A172 (cell line): Measurements from ENCODE around the gene LMF1. TPM values are rescaled to one million over a fixed set of nuclear protein-coding genes. Genes with fewer than 3 reads are reported as not detected.

ENCODE experiments used
- DNase-seq: peaks from one replicate; pipeline ENCODE4 v3.0.0-alpha.2; 2015; ENCODE audit warnings: low spot score
- total RNA-seq: library from RNA; depleted of rRNA; stranded (reverse); fragments of >200 nt; shearing (Covaris generic); gene quantifications from 2 replicates; pipeline ENCODE4 v1.2.3, GENCODE V29; 2014

LMF1 gene
- total RNA-seq, 1 experiment from 2014 or later: 14.1 TPM

DNA sequence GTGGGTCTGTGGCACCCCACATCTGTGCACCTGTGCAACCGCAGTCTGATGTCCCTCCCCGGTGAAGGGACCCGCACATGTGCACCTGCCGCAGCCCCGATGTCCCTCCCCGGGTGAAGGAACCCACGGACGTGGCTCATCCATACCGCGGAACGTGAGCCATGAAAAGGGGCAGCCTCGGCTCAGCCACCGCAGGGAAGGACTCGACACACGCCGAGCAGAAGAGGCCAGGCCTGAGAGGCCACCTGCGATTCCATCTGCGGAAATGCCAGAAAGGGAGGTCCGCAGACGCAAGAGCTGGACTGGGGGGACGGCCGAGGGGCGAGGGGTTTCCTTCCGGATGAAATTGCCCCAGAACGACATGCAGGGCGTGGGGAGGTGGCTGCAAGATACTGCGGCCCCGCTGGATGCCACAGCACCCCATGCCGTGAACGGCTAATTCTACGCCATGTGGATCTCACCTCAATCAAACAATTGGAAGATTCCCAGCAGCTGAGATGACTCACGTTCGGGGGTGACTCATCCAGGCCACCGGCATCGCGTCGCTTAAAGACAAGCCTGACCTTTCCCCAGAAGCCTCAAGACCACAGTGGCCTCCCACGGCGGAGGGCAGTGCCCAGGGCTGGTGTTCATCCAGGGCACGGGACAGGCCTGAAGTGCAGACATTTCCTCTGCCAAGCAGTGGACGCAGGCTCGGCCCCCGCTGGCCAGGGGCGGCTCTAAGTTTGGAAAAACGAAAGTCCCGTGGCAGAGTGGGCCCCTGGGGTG, 31.8 kb upstream of the LMF1 start:
- peak; percentile 98 for DNase-seq

- DNase-seq: no peak
Observed at GRCh38 chr16:1001096-1001495, 30.3 kb upstream of the LMF1 start.

- DNase-seq: no peak
Observed at GRCh38 chr16:1000608-1001007, 29.8 kb upstream of the LMF1 start.

GRCh38 chr16:999677-1000076, 28.9 kb upstream of the LMF1 start:
- no peak for DNase-seq

GRCh38 chr16:998615-999014, 27.8 kb upstream of the LMF1 start:
- no peak for DNase-seq

GRCh38 chr16:998211-998610, 27.4 kb upstream of the LMF1 start:
- DNase-seq: no peak

GRCh38 chr16:997440-998051, 26.8 kb upstream of the LMF1 start:
- peak; percentile 70 for DNase-seq

- no peak for DNase-seq
Observed at GRCh38 chr16:996681-997080, 25.9 kb upstream of the LMF1 start.

DNA sequence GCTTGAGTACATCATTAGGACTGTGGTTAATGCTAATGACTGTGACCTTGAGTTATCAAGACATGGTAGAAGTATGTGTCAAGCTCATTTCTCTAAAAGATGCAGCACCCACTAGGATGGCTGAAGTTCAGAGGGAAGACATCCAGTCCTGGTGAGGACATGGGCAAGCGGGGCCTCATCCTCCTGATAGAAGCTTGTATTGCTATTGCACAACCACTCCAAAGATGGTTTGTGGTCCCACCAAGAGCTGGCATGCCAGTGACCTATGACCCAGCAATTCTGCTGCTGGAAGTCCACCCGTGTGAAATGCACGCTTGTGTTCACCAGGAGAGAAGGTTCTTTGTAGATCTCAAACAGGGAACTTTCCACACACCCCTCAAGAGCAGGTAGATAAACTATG, 25.0 kb upstream of the LMF1 start:
- no peak for DNase-seq

GRCh38 chr16:995087-995486, 24.3 kb upstream of the LMF1 start:
- peak; percentile 38 for DNase-seq

DNA sequence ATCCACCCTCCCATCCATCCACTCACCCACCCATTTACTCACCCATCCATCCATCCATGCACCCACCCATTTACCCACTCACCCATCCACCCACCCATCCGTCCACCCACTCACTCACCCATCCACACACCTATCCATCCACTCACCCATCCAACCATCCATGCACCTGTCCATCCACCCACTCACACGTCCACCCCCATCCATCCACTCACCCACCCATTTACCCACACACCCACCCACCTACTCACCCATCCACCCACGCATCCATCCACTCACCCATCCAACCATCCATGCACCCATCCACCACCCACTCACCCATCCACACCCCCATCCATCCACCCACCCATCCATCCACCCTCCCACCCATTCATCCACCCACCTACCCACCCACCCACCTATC, 22.9 kb upstream of the LMF1 start:
- DNase-seq: no peak

DNA sequence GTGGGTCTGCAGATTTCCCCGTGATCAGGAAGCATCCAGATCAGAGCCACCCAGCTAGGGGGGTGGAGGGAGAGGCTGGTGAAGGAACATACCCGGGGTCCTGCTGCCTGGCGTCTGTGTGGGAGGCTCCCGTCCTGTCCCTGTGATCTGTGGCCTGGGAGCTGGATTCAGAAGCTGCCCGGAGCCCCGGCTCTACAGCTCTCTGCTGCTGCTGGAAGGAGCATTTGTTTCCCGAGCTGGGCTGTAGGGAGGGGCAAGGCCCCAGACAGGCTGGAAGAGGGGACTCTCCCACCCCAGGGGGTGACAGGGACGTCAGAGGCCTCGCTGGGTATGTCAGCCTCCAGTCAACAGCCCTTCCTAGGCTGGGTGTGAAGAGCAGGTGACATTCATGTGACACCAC, 21.0 kb upstream of the LMF1 start:
- no peak for DNase-seq

- no peak for DNase-seq
Observed at GRCh38 chr16:991345-991744, 20.6 kb upstream of the LMF1 start.

GRCh38 chr16:990516-991291, 19.9 kb upstream of the LMF1 start:
- no peak for DNase-seq

DNA sequence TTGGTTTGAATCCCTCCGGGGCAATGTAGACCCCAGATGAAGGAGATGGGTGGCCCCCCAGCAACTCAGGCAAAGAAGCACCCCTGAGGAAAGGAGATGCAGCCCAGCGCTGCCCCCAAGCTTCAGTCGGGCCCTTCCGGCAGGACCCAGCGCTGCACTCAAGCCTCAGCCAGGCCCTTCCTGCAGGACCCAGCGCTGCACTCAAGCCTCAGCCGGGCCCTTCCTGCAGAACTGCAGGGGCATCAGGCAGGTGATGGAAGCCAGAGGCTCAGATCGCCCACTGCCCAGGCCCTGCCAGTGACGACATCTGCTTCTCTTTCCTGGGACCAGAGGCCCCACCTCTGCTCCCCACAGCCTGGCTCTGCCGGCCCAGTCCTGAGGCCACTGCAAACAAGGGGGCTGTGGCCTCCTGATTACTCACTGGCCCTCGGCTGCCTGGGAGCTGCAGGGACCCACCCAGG, 18.6 kb upstream of the LMF1 start:
- no peak for DNase-seq

GRCh38 chr16:988471-989353, 17.9 kb upstream of the LMF1 start:
- DNase-seq: no peak

- no peak for DNase-seq
Observed at GRCh38 chr16:987906-988305, 17.1 kb upstream of the LMF1 start.

GRCh38 chr16:986925-987582, 16.3 kb upstream of the LMF1 start:
- DNase-seq: no peak

GRCh38 chr16:986411-986810, 15.6 kb upstream of the LMF1 start:
- no peak for DNase-seq

DNA sequence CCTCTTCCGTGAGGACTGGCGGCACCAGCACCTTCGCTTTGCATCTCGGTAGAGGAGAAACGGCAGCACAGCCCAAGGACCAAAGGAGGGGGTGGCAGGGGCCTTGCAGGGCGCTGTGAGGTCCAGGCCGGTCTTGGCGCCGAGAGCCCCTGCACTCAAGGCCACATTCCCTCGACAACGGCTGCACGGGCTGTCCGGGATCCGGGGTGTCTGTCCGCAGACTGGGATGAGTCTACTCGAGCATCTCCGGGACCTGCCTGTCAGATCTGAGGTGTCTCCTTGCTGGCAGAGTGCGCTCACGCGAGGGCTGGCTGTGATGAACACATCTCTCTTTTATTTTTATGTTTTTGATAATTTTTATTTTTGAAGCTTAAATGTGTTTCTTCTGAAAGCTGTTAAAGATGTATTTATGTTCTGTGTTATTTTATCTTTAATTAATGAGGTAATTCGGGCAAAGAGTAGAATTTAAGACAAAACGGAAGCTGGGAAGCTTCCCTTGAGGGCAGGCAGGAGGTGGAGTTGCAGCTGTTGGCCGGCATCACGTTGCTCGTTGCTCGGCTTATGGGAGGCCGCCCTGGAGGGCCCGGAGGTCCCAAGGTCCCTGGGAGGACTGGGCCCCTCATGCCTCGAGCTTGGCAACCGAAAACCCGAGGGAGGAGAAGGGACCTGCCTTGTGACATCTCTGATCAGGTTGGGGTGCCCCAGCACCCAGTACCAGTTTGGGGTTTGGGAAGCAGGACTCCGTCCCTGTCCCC, 15.0 kb upstream of the LMF1 start:
- no peak for DNase-seq
